Uterus (tissue), 4 donors: ENCODE data around the gene ITGB1. TPM values are rescaled to one million over a fixed set of nuclear protein-coding genes. Genes with fewer than 3 reads are reported as not detected.

Experiments
- DNase-seq, 2 donors: peaks; one replicate each; pipeline ENCODE4 v3.0.0-alpha.2; 2019 to 2020
- H3K27ac ChIP-seq, 2 donors: fragments of 200-600 bp; sonication (generic); 1 replicate in 1 of 2; 2 replicates in 1 of 2; pipeline ENCODE4 v1.5.1; 2016 to 2018
- H3K27me3 ChIP-seq, 2 donors: fragments of 200-600 bp; sonication (generic); one replicate each; pipeline ENCODE4 v1.5.1; 2018 to 2019; ENCODE audit warnings: control low read depth in 1 of 2
- H3K36me3 ChIP-seq, 2 donors: fragments of 200-600 bp; sonication (generic); one replicate each; pipeline ENCODE4 v1.5.1; 2019; ENCODE audit warnings: control low read depth in 1 of 2
- H3K4me1 ChIP-seq, 2 donors: fragments of 200-600 bp; sonication (generic); one replicate each; pipeline ENCODE4 v1.5.1; 2018 to 2019; ENCODE audit warnings: control low read depth in 1 of 2
- H3K4me3 ChIP-seq, 2 donors: fragments of 200-600 bp; sonication (generic); 1 replicate in 1 of 2; 2 replicates in 1 of 2; pipeline ENCODE4 v1.5.1; 2018 to 2019; ENCODE audit warnings: mild to moderate bottlenecking in 1 of 2
- H3K9me3 ChIP-seq, 2 donors: fragments of 200-600 bp; sonication (generic); one replicate each; pipeline ENCODE4 v1.5.1; 2019; ENCODE audit warnings: control low read depth in 1 of 2
- POLR2A ChIP-seq, 2 donors: fragments of 450-650 bp; IDR thresholded peaks; one replicate each; pipeline ENCODE4 v1.6.1; 2016; ENCODE audit warnings: antibody characterized with exemption in 2 of 2, mild to moderate bottlenecking in 1 of 2, moderate library complexity in 1 of 2
- intact Hi-C: fragments of 100-400 bp; cut with DNase I; formaldehyde crosslinking; loops from one replicate; pipeline ENCODE4 v1.15.1; 2023; ENCODE audit warnings: low total_unique reads
- total RNA-seq, 4 donors: library from RNA; depleted of rRNA in 3 of 4; stranded (reverse); fragments of >200 nt in 3 of 4; gene quantifications; one replicate each; pipeline versions ENCODE4 v1.1.0 to v1.2.4, GENCODE V29; 2014 to 2023
- TF ChIP-seq, protein P1 (sequence below), 4 experiments: fragments of 200-600 bp in 2 of 4; fragments of 450-650 bp in 2 of 4; sonication (generic) in 2 of 4; IDR thresholded peaks; one replicate each; pipeline ENCODE4 v1.5.1; 2016 to 2019; ENCODE audit warnings: antibody characterized with exemption in 4 of 4, mild to moderate bottlenecking in 2 of 4, moderate library complexity in 1 of 4
- donor health status: DM: yes; HTN: yes; CAD: no.

ITGB1 gene
- total RNA-seq, 4 donors from 2014 or later, result 484 to 1,046 (median 601) TPM

DNA sequence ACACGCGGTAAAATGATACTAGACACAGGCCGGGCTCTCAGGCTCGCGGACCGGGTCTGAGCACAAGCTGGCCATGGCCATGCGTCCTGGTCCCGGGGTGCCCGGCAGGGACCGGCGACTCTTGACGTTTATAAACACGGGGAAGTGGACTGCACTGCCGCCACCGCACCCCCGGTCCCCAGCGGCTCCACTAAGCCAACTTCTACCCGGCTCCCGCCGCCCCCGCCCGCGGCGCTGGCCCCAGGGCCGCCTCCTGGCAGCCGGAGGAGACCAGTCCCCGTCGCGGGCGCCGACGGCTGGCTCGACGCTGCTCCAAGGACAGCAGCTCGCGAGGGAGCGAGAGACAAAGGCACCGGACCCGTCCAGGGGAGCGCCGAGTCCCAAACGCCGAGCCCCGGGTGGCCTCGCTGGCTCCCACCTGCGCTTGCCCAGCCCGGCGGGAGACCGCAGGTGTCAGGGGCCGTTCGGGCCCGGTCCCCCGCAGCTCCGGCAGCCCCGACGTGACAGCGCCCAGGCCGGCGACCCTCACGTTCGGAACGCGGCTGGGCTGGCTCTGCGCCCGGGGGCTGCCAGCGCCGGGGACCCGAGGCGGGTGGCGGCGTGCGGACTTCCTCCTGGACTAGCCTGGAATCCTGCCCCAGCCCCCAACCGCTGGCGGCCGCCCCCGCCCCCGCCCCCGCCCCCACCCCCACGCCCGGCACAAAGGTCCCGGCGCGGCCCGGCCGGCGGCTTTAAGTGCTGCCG is 517 bp downstream of the ITGB1 start:
- Histone ChIP-seq H3K4me1 (peaks cover 0 to 14% of the 10 kb centered on the region in 2 donors), H3K27me3 (no peaks in the 10 kb centered on the region), H3K9me3 (no peaks in the 10 kb centered on the region), H3K27ac (peak overlapping the region; percentile 93 to 96), H3K36me3 (no peaks in the 10 kb centered on the region), H3K4me3 (peak overlapping the region; percentile 77 to 88)
- TF ChIP-seq POLR2A (IDR thresholded peaks at IDR 0.05), result no peak
- TF ChIP-seq, protein P1, sequence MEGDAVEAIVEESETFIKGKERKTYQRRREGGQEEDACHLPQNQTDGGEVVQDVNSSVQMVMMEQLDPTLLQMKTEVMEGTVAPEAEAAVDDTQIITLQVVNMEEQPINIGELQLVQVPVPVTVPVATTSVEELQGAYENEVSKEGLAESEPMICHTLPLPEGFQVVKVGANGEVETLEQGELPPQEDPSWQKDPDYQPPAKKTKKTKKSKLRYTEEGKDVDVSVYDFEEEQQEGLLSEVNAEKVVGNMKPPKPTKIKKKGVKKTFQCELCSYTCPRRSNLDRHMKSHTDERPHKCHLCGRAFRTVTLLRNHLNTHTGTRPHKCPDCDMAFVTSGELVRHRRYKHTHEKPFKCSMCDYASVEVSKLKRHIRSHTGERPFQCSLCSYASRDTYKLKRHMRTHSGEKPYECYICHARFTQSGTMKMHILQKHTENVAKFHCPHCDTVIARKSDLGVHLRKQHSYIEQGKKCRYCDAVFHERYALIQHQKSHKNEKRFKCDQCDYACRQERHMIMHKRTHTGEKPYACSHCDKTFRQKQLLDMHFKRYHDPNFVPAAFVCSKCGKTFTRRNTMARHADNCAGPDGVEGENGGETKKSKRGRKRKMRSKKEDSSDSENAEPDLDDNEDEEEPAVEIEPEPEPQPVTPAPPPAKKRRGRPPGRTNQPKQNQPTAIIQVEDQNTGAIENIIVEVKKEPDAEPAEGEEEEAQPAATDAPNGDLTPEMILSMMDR (IDR thresholded peaks at IDR 0.05), result no peak
- intact Hi-C loops, result no loop called here
- peak; percentile 52 to 55 for DNase-seq

DNA sequence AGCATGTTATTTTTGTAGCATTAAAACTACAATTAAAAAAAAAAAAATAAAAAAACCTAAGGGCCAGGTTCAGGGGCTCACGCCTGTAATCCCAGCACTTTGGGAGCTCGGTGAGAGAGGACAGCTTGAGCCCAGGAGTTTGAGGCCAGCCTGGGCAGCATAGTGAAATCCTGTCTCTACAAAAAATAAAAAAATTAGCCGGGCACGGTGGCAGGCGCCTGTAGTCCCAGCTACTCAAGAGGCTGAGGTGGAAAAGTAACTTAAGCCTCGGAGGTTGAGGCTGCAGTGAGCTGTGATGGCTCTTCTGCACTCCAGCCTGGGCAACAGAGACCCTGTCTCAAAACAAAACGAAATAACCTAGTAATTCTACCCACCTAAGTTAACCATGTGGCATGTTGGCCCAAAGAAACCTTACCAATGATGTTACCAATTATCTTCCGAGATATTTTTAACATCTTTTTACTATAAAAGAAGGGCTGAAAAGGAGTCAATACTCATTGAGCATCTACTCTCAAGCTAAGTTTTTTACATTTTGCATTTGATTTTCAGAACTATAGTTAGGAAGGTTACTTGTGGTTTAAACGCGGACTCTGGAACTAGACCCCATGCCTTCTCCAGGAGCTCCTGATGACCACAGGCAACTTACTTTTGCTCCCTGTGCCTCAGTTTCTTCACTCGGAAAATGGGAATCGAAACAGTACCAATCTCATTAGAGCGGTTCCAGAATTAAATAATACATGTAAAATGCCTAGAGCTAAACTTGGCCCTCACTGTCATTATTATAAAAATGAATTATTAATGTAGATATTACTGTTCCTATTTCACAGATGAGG is 1.4 kb downstream of the ITGB1 start:
- Histone ChIP-seq H3K27me3 (no peaks in the 10 kb centered on the region), H3K36me3 (no peaks in the 10 kb centered on the region), H3K9me3 (no peaks in the 10 kb centered on the region), H3K27ac (peak overlapping the region; percentile 93 to 96), H3K4me3 (peak overlapping the region; percentile 77 to 88), H3K4me1 (peaks cover 0 to 14% of the 10 kb centered on the region in 2 donors)
- no peak for DNase-seq
- no peak for TF ChIP-seq POLR2A (IDR thresholded peaks at IDR 0.05)
- TF ChIP-seq, protein P1 (IDR thresholded peaks at IDR 0.05), result no peak
- intact Hi-C loops, result no loop called here

DNA sequence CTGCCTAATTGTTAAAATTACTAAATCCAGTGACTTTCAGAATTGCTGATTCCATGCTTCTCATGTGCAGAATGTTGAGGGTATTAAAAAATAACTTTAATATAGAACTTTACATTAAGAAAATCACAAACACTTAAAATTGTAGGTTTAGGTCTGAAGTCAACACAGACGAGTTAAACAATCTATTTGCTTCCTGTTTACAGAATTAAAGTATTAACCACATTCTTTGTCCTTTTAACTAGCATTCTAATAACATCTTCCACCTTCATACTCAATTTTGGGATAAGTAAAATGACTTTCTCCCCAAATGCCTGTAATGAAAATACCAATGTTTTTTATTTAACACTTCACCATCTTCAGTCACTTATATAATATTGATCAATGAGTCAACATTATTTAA is 2.2 kb downstream of the ITGB1 start:
- TF ChIP-seq POLR2A (IDR thresholded peaks at IDR 0.05), result no peak
- TF ChIP-seq, protein P1 (IDR thresholded peaks at IDR 0.05), result no peak
- Histone ChIP-seq H3K4me1 (peaks cover 0 to 14% of the 10 kb centered on the region in 2 donors), H3K36me3 (no peaks in the 10 kb centered on the region), H3K27ac (peak overlapping the region; percentile 93 to 96), H3K27me3 (no peaks in the 10 kb centered on the region), H3K4me3 (peak overlapping the region; percentile 77 to 88), H3K9me3 (no peaks in the 10 kb centered on the region)
- DNase-seq, result no peak
- intact Hi-C loops, result no loop called here

DNA sequence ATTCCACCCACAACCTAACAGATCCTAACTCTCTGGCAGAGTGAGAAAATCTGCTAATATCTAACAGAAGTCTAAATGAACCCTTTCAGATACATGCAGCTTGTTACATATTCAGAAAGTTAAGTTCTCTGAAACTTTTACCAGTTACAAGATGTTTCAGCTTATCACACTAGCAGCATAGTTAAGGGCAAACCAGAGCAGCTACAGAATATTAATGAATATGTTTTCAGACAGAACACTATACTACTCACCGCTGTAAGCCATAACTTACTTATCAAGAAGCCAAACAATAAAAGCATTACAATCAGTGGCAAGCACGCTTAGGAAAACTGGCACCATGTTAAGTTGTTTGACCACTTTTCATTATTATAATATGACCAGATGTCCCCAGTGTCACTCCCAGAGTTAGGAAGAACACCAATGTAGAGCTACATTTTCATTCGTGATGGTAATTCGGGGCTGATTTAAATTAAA is 2.7 kb downstream of the ITGB1 start:
- H3K4me1 ChIP-seq, result peaks cover 0 to 14% of the 10 kb centered on the region in 2 donors
- H3K27ac ChIP-seq, result peak overlapping the region; percentile 93 to 96
- no peak for DNase-seq
- H3K27me3 ChIP-seq, result no peaks in the 10 kb centered on the region
- no peaks in the 10 kb centered on the region for H3K9me3 ChIP-seq
- peak overlapping the region; percentile 5 to 77 for H3K4me3 ChIP-seq
- H3K36me3 ChIP-seq, result no peaks in the 10 kb centered on the region
- TF ChIP-seq POLR2A (IDR thresholded peaks at IDR 0.05), result no peak
- TF ChIP-seq, protein P1 (IDR thresholded peaks at IDR 0.05), result no peak
- intact Hi-C loops, result no loop called here
